HG03457 (cell line): ENCODE results near the gene C3.
"Not testable (repeated sequence)": the region's sequence is repeated elsewhere in the genome, so short reads cannot be mapped to it uniquely, and the experiment has no call there.

Experiments
- ATAC-seq: cut with Tn5 transposase; IDR thresholded peaks from one replicate; pipeline ENCODE4 v1.9.1; 2021; ENCODE audit warnings: moderate number of reproducible peaks; ENCODE audit not compliant: unreplicated experiment

The C3 gene

GRCh38 chr19:6667114-6667627 is 53.3 kb downstream of the C3 start:
- ATAC-seq, result no peak

GRCh38 chr19:6664916-6665315 is 55.5 kb downstream of the C3 start:
- no peak for ATAC-seq

GRCh38 chr19:6663236-6664201 is 56.9 kb downstream of the C3 start:
- ATAC-seq, result no peak

- ATAC-seq, result no peak
These were observed 57.7 kb downstream of the C3 start for GRCh38 chr19:6662702-6663101.

- not testable (repeated sequence) for ATAC-seq
These were observed 58.8 kb downstream of the C3 start for GRCh38 chr19:6661509-6662244.

DNA sequence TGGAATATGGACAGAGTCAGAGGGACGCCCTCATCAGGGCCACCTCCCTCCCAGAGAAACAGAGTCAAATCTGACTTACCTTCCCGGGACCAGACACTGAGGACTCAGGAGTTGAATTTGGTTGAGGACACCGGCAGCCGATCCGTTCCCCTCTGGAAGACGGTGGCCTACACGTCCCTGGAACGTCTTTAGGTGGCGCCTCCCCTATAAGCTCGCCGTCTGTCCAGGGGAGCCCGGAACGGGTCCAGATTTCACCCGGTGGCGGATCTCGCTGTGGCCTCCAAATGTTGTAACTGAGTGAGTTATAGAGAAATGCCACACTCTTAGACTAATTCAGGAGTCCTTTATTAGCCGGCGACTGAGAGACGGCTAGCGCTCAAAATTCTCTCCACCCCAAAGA is 59.5 kb downstream of the C3 start:
- no peak for ATAC-seq

DNA sequence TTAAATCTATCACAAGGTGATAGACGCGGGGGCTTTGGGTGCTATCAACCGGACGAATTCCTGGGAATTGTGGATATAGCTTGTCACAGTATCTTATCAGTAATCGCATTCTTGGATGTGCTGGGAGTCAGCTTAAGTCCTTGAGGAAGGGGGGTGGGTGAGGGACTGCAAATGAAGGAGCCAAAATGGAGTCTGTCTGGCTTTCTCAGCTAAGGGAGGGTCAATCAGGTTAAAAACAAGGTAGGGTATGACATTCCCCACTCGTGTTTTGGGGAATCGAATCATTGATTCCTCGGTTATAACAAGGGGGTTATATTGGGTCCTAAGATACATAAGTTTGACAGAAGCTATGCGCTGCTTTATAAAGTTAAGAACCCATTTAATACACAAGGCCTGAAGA is 64.1 kb downstream of the C3 start:
- not testable (repeated sequence) for ATAC-seq

- ATAC-seq, result no peak
These were observed 65.8 kb downstream of the C3 start for GRCh38 chr19:6654347-6655310.

GRCh38 chr19:6652805-6653094 is 67.7 kb downstream of the C3 start:
- no peak for ATAC-seq

DNA sequence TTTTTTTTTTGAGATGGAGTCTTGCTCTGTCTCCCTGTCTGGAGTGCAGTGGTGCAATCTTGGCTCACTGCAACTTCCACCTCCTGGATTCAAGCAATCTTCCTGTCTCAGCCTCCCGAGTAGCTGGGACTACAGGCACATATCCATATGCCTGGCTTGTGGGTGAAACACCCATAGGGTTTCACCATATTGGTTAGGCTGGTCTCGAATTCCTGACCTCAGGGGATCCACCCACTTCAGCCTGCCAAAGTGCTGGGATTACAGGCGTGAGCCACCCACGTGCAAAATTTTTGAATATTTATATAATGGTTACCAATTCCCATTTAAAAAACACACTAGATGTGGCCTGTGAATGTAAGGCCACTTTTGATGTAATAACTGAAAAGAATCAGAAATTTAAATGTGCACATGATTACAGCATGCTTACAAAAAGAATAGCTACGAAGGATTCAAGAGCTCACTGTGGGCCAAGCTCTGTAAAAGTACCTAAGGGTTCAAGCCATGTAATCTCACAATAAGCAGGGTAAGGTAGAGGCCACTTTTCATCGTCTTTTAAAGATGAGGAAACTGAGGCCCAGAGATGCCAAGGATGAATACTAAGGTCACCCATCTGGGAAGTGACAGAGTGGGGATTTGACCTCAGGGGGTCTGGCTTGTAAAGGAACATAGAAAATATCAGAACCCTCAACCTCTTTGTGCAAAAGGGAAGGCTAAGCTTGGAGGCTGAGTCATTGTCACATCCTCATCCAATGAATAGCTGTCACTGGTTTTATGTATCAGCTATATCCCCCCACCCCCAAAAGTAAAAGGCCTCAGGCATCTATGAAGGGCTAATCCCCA is 68.3 kb downstream of the C3 start:
- ATAC-seq, result no peak

- no peak for ATAC-seq
These were observed 71.3 kb downstream of the C3 start for GRCh38 chr19:6649185-6649584.

GRCh38 chr19:6648141-6648715 is 72.2 kb downstream of the C3 start:
- no peak for ATAC-seq

DNA sequence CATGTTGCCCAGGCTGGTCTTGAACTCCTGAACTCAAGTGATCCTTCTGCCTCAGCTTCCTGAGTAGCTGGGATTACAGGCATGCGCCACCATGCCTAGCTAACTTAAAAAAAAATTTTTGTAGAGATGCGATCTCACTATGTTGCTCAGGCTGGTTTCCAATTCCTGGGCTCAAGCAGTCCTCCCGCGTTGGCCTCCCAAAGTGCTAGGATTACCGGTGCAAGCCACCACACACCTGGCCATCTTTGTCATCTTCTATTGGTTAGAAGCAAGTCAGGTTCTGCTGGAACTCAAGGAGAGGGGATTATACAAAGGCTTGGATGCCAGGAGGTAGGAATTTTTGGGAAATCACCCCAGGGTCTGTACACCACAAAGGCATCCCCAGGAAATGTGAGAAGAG is 75.7 kb downstream of the C3 start:
- ATAC-seq, result no peak

GRCh38 chr19:6640333-6640732 is 80.1 kb downstream of the C3 start:
- not testable (repeated sequence) for ATAC-seq

- ATAC-seq, result no peak
These were observed 81.0 kb downstream of the C3 start for GRCh38 chr19:6639439-6639838.

- ATAC-seq, result not testable (repeated sequence)
These were observed 87.0 kb downstream of the C3 start for GRCh38 chr19:6633456-6633813.

- ATAC-seq, result not testable (repeated sequence)
These were observed 87.5 kb downstream of the C3 start for GRCh38 chr19:6632747-6633455.

GRCh38 chr19:6632002-6632621 is 88.3 kb downstream of the C3 start:
- no peak for ATAC-seq
